Measurements from ENCODE around the gene ILDR2. TPM values are rescaled to one million over a fixed set of nuclear protein-coding genes. Genes with fewer than 3 reads are reported as not detected.

The ILDR2 gene
- polyA plus RNA-seq, 1 of the 3 experiments (the other 2 are of a cell fraction): 0.05 TPM

DNA sequence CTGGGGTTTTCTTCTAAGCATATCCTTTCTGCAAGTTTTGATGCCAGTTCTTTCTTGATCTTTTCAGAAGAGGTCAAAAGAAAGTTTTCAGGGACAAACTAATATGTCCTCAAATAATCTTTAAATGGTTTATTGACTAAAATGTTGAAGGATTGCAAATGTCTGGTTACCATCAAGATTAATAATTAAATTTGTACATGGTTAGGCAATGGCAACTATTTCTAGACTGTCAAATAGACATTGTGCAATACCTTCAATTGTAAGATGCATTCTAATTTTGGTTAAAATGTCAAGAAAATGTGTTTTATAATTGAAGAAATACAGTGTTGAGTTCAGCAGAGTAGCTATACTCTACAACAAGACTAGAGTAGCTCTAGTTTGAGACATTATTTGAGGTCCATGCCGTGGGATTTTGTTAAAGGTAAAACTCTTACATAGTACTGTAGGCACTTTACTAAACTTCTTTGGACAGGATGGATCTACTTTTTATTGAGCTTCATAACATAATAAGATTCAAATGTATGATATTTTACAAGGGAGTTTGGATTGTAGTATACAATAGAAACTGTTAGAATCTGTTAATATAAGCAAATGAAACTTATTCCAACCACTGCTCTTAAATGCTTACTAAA, 36.3 kb upstream of the ILDR2 start:
- Histone ChIP-seq H3K36me3 (replicated peaks in 1 of 2; ENCODE audit: control insufficient read depth in 1 of 2, insufficient read depth in 2 of 2, low read length in 1 of 2) (no peaks in the 10 kb centered on the region), H3K9me2 (no peaks in the 10 kb centered on the region), H3F3A (replicated peaks; ENCODE audit: insufficient read depth) (no peaks in the 10 kb centered on the region), H3K4me1 (ENCODE audit: control insufficient read depth in 1 of 2, insufficient read depth in 2 of 2, low read depth in 1 of 2, low read length in 1 of 2) (no peaks in the 10 kb centered on the region), H3K79me2 (ENCODE audit: insufficient read depth) (no peaks in the 10 kb centered on the region), H3K9ac (no peak overlapping the region), H3K4me3 (ENCODE audit: low read depth in 2 of 2, low read length in 1 of 2) (no peak overlapping the region), H3K27ac (ENCODE audit: low read depth in 2 of 2, low read length in 1 of 2) (no peak overlapping the region), H2AFZ (ENCODE audit: low read depth) (no peak overlapping the region), H3K9me3 (no peaks in the 10 kb centered on the region), H3K4me2 (no peak overlapping the region), H3K27me3 (ENCODE audit: insufficient read depth) (no peaks in the 10 kb centered on the region), H4K20me1 (ENCODE audit: insufficient read depth) (no peaks in the 10 kb centered on the region)
- 3% methylated on average over 1 of the region's 1 CpG for WGBS (ENCODE audit: low lambda C conversion rate)
- DNase-seq: no peak
- POLR2A ChIA-PET: no interaction called here
- no peak for TF ChIP-seq EZH2phosphoT487 (IDR thresholded peaks at IDR 0.05; ENCODE audit: borderline replicate concordance, low read depth)
- no peak for TF ChIP-seq MEF2A (IDR thresholded peaks at IDR 0.05; ENCODE audit: borderline replicate concordance, low read depth)
- no peak for TF ChIP-seq GABPA (IDR thresholded peaks at IDR 0.05; ENCODE audit: low read depth)
- CTCF ChIA-PET: interaction anchor here (0.9 kb wide), 2 partner anchors 43 to 48 kb away, joined by 3 read pairs; no protein-coding TSS in a partner anchor

DNA sequence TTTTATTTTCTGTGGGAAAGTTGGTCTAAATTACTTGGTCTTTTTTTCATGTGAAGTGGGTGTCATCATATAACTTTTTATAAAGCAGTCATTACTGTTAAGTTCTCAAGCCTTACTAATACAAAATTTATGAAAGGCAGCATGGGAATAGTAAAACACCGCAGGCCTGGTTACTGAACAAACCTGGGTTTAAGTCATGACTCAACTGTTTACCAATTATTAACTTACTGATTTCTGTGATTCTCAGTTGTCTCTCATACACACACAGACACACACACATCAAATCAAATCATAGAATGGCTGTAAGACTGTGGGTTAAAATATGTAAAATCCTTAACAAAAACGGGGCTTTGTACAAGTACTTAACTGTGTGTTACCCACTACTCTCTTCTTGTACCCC, 28.4 kb upstream of the ILDR2 start:
- TF ChIP-seq, protein P1, sequence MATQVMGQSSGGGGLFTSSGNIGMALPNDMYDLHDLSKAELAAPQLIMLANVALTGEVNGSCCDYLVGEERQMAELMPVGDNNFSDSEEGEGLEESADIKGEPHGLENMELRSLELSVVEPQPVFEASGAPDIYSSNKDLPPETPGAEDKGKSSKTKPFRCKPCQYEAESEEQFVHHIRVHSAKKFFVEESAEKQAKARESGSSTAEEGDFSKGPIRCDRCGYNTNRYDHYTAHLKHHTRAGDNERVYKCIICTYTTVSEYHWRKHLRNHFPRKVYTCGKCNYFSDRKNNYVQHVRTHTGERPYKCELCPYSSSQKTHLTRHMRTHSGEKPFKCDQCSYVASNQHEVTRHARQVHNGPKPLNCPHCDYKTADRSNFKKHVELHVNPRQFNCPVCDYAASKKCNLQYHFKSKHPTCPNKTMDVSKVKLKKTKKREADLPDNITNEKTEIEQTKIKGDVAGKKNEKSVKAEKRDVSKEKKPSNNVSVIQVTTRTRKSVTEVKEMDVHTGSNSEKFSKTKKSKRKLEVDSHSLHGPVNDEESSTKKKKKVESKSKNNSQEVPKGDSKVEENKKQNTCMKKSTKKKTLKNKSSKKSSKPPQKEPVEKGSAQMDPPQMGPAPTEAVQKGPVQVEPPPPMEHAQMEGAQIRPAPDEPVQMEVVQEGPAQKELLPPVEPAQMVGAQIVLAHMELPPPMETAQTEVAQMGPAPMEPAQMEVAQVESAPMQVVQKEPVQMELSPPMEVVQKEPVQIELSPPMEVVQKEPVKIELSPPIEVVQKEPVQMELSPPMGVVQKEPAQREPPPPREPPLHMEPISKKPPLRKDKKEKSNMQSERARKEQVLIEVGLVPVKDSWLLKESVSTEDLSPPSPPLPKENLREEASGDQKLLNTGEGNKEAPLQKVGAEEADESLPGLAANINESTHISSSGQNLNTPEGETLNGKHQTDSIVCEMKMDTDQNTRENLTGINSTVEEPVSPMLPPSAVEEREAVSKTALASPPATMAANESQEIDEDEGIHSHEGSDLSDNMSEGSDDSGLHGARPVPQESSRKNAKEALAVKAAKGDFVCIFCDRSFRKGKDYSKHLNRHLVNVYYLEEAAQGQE (IDR thresholded peaks at IDR 0.05; ENCODE audit: low read depth, low read length): no peak
- TF ChIP-seq, protein P2, sequence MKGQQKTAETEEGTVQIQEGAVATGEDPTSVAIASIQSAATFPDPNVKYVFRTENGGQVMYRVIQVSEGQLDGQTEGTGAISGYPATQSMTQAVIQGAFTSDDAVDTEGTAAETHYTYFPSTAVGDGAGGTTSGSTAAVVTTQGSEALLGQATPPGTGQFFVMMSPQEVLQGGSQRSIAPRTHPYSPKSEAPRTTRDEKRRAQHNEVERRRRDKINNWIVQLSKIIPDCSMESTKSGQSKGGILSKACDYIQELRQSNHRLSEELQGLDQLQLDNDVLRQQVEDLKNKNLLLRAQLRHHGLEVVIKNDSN (IDR thresholded peaks at IDR 0.05; ENCODE audit: borderline replicate concordance, low read depth): no peak
- TF ChIP-seq TCF12 (IDR thresholded peaks at IDR 0.05): no peak
- no peak for TF ChIP-seq FOXM1 (IDR thresholded peaks at IDR 0.05; ENCODE audit: low read depth)
- no peak for TF ChIP-seq RXRA (IDR thresholded peaks at IDR 0.05; ENCODE audit: borderline replicate concordance, low read depth)
- TF ChIP-seq, protein P3, sequence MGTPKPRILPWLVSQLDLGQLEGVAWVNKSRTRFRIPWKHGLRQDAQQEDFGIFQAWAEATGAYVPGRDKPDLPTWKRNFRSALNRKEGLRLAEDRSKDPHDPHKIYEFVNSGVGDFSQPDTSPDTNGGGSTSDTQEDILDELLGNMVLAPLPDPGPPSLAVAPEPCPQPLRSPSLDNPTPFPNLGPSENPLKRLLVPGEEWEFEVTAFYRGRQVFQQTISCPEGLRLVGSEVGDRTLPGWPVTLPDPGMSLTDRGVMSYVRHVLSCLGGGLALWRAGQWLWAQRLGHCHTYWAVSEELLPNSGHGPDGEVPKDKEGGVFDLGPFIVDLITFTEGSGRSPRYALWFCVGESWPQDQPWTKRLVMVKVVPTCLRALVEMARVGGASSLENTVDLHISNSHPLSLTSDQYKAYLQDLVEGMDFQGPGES (IDR thresholded peaks at IDR 0.05; ENCODE audit: low read depth, low read length): no peak
- no peak for TF ChIP-seq RAD21 (IDR thresholded peaks at IDR 0.05; ENCODE audit: low read length)
- no peak for TF ChIP-seq RFX5 (IDR thresholded peaks at IDR 0.05; ENCODE audit: low read length)
- TF ChIP-seq FOXJ3 (CRISPR knock-in tag; IDR thresholded peaks at IDR 0.05): no peak
- no peak for TF ChIP-seq FOSL2 (IDR thresholded peaks at IDR 0.05; ENCODE audit: borderline replicate concordance, low read depth)
- Histone ChIP-seq H3K27ac (ENCODE audit: low read depth in 2 of 2, low read length in 1 of 2) (no peak overlapping the region), H3K27me3 (ENCODE audit: insufficient read depth) (no peaks in the 10 kb centered on the region), H3K9ac (no peak overlapping the region), H3K4me3 (ENCODE audit: low read depth in 2 of 2, low read length in 1 of 2) (no peak overlapping the region), H3K4me1 (ENCODE audit: control insufficient read depth in 1 of 2, insufficient read depth in 2 of 2, low read depth in 1 of 2, low read length in 1 of 2) (no peaks in the 10 kb centered on the region), H3K36me3 (replicated peaks in 1 of 2; ENCODE audit: control insufficient read depth in 1 of 2, insufficient read depth in 2 of 2, low read length in 1 of 2) (no peaks in the 10 kb centered on the region), H2AFZ (ENCODE audit: low read depth) (no peak overlapping the region), H3K9me3 (no peaks in the 10 kb centered on the region), H4K20me1 (ENCODE audit: insufficient read depth) (no peaks in the 10 kb centered on the region), H3K4me2 (no peak overlapping the region), H3F3A (replicated peaks; ENCODE audit: insufficient read depth) (no peaks in the 10 kb centered on the region), H3K9me2 (no peaks in the 10 kb centered on the region), H3K79me2 (ENCODE audit: insufficient read depth) (no peaks in the 10 kb centered on the region)
- CTCF ChIA-PET: interaction anchor here (0.7 kb wide), 1 partner anchor 690 kb away, joined by 3 read pairs; no protein-coding TSS in a partner anchor
- POLR2A ChIA-PET: no interaction called here
- WGBS (ENCODE audit: low lambda C conversion rate): 11% methylated on average over 2 of the region's 2 CpGs
- no peak for DNase-seq
